Upper lobe of left lung (tissue), 4 donors: ENCODE results near the gene GLRA3.

Experiments used
- POLR2A ChIP-seq, 4 donors: fragments of 450-650 bp; IDR thresholded peaks; one replicate each; pipeline ENCODE4 v1.5.1; 2016 to 2017; ENCODE audit warnings: antibody characterized with exemption in 4 of 4, mild to moderate bottlenecking in 2 of 4
- POLR2AphosphoS5 ChIP-seq, 2 donors: sonication (generic); formaldehyde crosslinking; IDR thresholded peaks; one replicate each; pipeline ENCODE4 v1.5.1; 2017; ENCODE audit warnings: antibody characterized with exemption in 2 of 2
- TF ChIP-seq, protein P1 (sequence below), 6 experiments: fragments of 450-650 bp in 4 of 6; fragments of 200-600 bp in 2 of 6; sonication (generic) in 2 of 6; IDR thresholded peaks; one replicate each; pipeline ENCODE4 v1.5.1; 2016 to 2019; ENCODE audit warnings: antibody characterized with exemption in 6 of 6

- TF ChIP-seq, protein P1, sequence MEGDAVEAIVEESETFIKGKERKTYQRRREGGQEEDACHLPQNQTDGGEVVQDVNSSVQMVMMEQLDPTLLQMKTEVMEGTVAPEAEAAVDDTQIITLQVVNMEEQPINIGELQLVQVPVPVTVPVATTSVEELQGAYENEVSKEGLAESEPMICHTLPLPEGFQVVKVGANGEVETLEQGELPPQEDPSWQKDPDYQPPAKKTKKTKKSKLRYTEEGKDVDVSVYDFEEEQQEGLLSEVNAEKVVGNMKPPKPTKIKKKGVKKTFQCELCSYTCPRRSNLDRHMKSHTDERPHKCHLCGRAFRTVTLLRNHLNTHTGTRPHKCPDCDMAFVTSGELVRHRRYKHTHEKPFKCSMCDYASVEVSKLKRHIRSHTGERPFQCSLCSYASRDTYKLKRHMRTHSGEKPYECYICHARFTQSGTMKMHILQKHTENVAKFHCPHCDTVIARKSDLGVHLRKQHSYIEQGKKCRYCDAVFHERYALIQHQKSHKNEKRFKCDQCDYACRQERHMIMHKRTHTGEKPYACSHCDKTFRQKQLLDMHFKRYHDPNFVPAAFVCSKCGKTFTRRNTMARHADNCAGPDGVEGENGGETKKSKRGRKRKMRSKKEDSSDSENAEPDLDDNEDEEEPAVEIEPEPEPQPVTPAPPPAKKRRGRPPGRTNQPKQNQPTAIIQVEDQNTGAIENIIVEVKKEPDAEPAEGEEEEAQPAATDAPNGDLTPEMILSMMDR (IDR thresholded peaks at IDR 0.05) = no peak
- TF ChIP-seq POLR2A (IDR thresholded peaks at IDR 0.05) (no peak), POLR2AphosphoS5 (IDR thresholded peaks at IDR 0.05) (no peak)
These were observed 6.5 kb upstream of the GLRA3 start for GRCh38 chr4:174835536-174835935.
